Measurements from ENCODE around the gene PEX5L.
"Not testable (repeated sequence)": the region's sequence is repeated elsewhere in the genome, so short reads cannot be mapped to it uniquely, and the experiment has no call there.

The PEX5L gene, protein sequence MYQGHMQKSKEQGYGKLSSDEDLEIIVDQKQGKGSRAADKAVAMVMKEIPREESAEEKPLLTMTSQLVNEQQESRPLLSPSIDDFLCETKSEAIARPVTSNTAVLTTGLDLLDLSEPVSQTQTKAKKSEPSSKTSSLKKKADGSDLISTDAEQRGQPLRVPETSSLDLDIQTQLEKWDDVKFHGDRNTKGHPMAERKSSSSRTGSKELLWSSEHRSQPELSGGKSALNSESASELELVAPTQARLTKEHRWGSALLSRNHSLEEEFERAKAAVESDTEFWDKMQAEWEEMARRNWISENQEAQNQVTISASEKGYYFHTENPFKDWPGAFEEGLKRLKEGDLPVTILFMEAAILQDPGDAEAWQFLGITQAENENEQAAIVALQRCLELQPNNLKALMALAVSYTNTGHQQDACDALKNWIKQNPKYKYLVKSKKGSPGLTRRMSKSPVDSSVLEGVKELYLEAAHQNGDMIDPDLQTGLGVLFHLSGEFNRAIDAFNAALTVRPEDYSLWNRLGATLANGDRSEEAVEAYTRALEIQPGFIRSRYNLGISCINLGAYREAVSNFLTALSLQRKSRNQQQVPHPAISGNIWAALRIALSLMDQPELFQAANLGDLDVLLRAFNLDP

GRCh38 chr3:180036671-180037455, at the start of gene PEX5L:
Gene PEX5L, minus strand, starts transcription at chr3:180036937. Its CDS starts 338 bp downstream, at chr3:180036599.
- peak; percentile 96 for DNase-seq

DNA sequence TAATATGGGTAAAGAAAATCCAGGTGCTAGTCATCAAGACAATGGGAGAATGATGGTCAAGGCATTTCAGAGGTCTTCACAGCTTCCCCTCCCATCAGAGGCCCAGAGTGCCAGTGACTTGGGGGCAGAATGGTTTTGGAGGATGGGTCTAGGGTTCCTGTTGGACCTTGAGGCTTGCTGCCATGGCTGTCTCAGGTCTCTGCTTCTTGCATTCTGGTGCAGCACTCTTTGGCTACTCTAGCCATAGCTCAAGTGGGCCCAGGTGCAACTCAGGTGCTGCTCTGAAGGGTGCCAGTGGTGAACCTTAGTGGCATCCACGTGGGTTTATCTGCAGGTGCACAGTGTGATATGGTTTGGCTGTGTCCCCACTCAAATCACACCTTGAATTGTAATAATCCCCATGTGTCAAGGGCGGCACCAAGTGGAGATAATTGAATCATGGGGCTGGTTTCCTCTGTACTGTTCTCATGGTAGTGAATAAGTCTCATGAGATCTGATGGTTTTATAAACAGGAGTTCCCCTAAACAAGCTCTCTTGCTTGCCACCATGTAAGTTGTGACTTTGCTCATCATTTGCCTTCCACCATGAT, 48.5 kb upstream of the PEX5L start:
- DNase-seq = peak; percentile 16

- no peak for DNase-seq
These were observed 46.0 kb upstream of the PEX5L start for GRCh38 chr3:180082699-180083098.

GRCh38 chr3:180078592-180078991, 41.9 kb upstream of the PEX5L start:
- no peak for DNase-seq

GRCh38 chr3:180073561-180073960, 36.8 kb upstream of the PEX5L start:
- no peak for DNase-seq

DNA sequence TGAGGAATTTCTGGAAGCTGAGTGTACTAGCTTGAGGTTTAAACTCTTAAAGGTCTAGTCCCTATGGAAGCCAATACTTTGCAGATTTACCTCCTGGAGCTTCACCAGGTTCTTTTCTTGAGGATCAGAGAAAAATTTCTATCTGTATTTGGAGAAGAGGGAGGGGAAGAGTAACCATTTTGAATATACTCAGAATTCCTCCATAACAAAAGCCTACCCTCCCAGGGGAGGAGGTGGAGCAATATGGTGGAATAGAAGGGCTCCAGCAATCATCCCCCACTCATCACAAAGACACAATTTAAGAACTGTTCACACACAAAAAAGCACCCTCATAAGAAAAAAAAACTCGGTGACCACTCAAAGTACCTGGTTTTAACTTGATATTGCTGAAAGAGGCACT, 36.0 kb upstream of the PEX5L start:
- no peak for DNase-seq

- DNase-seq = no peak
These were observed 34.2 kb upstream of the PEX5L start for GRCh38 chr3:180070925-180071324.

- DNase-seq = no peak
These were observed 31.3 kb upstream of the PEX5L start for GRCh38 chr3:180068023-180068422.

DNA sequence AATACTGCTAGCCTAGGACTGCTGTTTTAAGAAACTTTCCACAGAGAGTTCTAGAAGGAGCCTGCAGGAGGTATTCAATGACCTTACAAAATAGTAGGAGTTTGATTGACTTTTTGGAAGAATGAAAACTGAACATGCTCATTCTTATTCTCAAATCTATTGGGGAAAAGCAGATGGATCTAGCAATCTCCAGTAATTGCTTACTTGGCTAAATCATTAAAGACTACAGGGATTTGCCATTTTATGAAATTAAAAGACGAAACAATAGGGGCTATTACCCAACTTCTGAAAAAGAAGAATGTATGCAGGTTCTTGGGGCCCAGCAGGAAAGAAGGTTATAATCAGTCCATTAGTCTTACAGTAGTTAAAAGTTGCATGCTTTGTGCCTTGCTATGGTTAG, 29.9 kb upstream of the PEX5L start:
- no peak for DNase-seq

- DNase-seq = no peak
These were observed 27.0 kb upstream of the PEX5L start for GRCh38 chr3:180063783-180064182.

GRCh38 chr3:180062771-180063170, 26.0 kb upstream of the PEX5L start:
- no peak for DNase-seq

GRCh38 chr3:180059356-180059755, 22.6 kb upstream of the PEX5L start:
- DNase-seq = no peak

GRCh38 chr3:180058238-180058637, 21.5 kb upstream of the PEX5L start:
- DNase-seq = no peak

DNA sequence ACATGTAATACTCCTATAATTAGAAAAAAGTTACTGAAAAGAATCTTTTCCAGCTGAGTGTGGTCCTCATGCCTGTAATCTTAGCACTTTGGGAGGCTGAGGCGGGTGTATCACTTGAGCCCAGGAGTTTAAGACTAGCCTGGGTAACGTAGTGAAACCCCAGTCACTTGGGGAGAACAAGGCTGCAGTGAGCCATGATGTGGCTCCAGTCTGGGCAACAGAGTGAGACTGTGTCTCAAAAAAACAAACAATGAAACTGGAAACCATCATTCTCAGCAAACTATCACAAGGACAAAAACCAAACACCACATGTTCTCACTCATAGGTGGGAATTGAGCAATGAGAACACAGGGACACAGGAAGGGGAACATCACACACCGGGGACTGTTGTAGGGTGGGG, 18.9 kb upstream of the PEX5L start:
- DNase-seq = not testable (repeated sequence)

DNA sequence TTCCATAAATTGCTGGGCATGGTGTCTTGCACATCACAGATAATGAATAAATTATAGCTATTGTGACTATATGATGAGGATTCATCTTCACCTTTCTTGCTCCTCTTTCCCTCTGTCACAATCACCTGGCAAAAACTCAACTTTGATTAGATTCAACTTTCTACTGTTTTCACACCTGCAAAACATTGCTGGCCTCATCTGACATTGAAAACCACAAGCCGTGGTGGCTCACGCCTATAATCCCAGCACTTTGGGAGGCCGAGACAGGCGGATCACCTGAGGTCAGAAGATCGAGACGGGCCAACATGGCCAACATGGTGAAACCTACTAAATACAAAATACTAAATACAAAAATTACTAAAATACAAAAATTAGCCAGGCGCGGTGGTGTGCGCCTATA, 12.7 kb upstream of the PEX5L start:
- no peak for DNase-seq

DNA sequence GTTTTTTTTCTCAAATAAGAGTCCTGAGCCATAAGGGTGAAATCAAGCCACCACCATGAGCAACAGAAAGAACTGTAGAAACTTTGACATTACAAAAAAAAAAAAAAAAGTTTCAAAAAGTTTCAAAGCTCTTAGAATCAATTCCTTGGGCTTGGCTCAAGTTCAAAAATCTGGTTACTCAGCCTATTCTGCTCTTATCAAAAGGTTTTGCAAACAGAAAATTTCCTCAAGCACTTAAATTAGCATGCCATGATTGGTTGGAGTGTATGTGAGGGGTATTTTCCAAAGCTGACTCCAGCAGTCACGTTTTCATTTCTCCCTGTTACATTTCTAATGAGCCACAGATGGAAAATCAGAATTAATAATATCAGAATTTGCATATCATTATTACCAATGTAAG, 12.1 kb upstream of the PEX5L start:
- DNase-seq = peak; percentile 29

DNA sequence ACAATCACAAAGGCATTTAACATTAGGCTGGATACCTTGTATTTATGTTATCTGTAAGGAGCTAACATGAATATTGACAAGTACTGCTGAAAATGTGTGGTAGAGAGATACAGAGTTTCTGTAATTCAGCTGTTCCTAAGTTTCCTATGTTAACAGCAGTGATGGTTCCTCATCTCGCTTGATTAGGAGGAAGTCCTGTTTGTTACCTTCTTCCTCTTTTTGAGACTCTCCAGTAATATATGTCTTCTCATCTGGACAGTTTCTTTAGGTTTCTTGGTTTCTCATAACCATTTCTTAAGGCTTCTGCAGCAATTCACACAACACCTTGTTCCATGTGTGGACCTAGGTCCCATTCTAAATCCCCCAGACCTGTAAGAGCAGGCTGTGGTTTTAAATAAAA, 11.4 kb upstream of the PEX5L start:
- no peak for DNase-seq

DNA sequence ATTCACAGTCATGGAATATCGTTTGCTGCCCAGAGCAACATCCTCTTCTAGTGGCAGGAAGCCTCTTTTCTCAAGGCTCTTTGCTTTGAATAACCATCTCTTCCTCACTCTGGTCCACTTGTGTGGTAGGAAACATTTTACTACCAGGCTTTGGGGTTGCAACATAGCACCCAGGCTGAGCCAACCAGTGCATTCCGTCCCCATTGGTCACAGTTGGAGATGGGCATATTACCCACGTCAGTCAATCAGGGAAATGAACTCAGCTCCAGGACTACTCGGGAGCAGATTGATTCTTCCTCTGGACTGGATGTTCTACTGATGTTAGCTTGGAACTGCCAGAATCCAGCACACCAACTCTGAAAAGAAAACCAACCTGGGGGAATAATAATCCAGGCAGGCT, 4.2 kb upstream of the PEX5L start:
- DNase-seq = no peak

DNA sequence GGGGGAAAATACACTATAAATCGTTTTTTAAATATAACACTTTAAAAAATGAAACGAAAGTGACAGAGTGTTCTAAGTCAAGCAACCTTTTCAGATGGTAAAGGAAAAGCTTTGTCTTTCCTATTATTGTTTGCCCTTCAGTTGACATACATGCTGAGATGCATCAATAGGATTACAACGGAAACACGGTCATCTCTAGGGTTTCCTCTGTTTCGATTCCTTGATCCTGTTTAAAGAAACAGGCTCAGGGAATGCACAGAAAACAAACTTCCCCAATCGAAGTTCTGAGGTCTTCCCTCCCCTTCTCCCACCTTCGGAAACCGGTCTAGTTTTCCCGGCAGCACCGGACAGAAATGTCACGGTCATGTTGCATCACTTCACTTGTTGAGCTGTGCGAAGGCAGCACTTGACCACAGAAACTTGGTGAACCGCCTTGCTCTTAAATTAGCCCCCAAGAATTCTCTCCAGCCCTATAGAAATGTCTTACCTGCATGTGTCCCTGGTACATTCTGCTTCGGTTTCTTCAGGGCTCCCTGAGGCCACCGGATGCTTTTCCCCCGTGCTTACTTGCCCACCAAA, 556 bp downstream of the PEX5L start:
- DNase-seq = peak; percentile 41

GRCh38 chr3:180026997-180027396, 9.7 kb downstream of the PEX5L start:
- no peak for DNase-seq

DNA sequence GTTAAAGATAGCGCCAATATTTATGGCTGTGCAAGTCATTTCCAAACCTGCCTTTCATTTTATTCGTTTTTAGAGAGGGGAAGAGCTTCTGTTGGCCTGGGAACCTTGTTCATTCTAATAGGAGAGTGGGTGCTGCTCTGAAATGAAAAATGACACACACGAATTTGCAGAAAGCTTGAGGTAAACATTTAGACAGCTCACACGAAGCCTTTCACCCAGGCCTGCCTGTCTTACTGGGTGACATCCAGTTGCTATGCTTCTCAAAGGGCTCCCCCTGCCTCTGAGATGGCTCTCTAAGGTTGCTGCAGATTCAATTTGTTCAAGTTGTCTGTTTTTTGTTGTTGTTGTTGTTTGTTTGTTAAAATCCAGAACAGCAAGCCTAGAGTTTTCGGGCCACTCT, 18.2 kb downstream of the PEX5L start:
- no peak for DNase-seq

DNA sequence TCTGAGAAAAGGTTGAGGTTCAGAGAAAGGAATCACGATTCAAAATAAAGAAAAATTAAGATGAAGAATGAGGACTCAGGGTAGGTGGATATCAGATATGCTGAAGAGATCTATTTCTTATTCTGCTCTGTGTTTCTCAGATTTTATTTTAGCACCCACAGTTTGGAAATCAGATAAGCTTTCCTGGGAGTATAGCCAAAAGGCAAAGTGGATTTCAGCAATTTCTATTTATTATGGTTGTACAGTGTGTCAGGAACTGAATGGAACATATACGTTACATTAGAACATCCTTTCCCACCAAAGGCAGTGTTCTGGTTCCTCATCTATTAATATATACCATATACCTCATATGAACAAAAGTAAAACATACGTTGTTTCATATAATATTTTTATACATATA, 18.9 kb downstream of the PEX5L start:
- no peak for DNase-seq

- no peak for DNase-seq
These were observed 24.8 kb downstream of the PEX5L start for GRCh38 chr3:180011927-180012326.

Data from NCI-H345 (cell line).